AG04449 (cell line): ENCODE measurements around the gene QRSL1.

Experiments used
- CTCF ChIA-PET: fragments of 350-600 bp; formaldehyde crosslinking; extraction: SDS; loops from one replicate; lab custom pipeline; 2021; ENCODE audit warnings: antibody characterized with exemption; lab: Yijun Ruan, JAX
- POLR2A ChIA-PET: fragments of 400-600, 350-600 bp; formaldehyde crosslinking; extraction: SDS; loops from one replicate; lab custom pipeline; 2020; ENCODE audit warnings: antibody characterized with exemption, inconsistent platforms; lab: Yijun Ruan, JAX
- DNase-seq: peaks from one replicate; pipeline ENCODE4 v3.0.0-alpha.2; 2010; ENCODE audit warnings: low read depth, low spot score
- H3K4me3 ChIP-seq: 2 replicates; pipeline ENCODE4 v1.5.1; 2011; ENCODE audit warnings: low read depth, mild to moderate bottlenecking, control low read depth, low read length
- TF ChIP-seq, protein P1 (sequence below): IDR thresholded peaks from one replicate; pipeline ENCODE4 v1.5.1; 2011; ENCODE audit warnings: mild to moderate bottlenecking, moderate library complexity, low read length, control low read depth, inconsistent platforms; ENCODE audit not compliant: insufficient read depth; ENCODE audit errors: missing control alignments

QRSL1 gene

DNA sequence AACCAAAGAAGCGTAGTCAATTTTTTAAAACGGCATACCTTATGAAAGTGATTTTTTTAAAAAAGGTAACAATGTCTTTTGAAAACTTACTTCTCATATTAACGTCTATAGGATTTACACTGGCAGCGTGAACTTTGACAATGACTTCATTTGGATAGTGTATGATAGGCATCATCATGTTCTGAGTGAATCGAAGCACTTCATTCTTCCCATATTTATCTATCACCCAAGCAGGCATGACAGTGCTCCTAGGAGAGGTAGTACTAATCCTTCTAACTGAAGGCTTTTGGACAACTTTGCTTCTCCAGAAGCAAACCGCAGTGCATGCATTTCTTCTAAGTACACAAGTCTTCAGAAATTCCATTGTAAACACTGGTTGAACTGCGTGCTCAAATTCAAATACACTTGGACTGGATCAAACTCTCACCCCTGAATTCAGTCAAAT, 698 bp upstream of the QRSL1 start:
- CTCF ChIA-PET, result interaction anchor here (1.4 to 1.6 kb wide), 2 partner anchors 10 to 62 kb away, joined by 4 read pairs; no protein-coding TSS in a partner anchor
- TF ChIP-seq, protein P1, sequence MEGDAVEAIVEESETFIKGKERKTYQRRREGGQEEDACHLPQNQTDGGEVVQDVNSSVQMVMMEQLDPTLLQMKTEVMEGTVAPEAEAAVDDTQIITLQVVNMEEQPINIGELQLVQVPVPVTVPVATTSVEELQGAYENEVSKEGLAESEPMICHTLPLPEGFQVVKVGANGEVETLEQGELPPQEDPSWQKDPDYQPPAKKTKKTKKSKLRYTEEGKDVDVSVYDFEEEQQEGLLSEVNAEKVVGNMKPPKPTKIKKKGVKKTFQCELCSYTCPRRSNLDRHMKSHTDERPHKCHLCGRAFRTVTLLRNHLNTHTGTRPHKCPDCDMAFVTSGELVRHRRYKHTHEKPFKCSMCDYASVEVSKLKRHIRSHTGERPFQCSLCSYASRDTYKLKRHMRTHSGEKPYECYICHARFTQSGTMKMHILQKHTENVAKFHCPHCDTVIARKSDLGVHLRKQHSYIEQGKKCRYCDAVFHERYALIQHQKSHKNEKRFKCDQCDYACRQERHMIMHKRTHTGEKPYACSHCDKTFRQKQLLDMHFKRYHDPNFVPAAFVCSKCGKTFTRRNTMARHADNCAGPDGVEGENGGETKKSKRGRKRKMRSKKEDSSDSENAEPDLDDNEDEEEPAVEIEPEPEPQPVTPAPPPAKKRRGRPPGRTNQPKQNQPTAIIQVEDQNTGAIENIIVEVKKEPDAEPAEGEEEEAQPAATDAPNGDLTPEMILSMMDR, result no peak
- H3K4me3 ChIP-seq, result peak overlapping the region; percentile 96
- no peak for DNase-seq
- POLR2A ChIA-PET, result interaction anchor here (0.7 kb wide), 1 partner anchor 8 kb away, joined by 3 read pairs; no protein-coding TSS in a partner anchor

DNA sequence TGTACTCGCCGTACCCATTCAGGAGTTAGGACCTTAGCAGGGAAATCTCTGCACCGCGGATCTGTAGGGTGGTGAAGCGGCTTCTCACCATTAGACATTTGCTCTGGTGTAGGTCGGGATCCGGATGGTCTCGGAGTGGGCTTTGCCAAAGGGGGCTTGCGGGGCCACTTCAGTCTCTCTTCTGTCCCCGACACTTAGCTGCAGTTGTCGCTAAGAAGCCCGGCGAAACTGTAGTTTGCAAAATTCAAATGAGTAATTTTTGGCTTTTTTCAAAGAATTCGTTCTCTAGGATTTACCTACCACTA, 433 bp downstream of the QRSL1 start:
- ChIA-PET POLR2A (no interaction called here), CTCF (interaction anchor here (1.3 to 1.7 kb wide), 2 partner anchors 9 to 11 kb away, joined by 4 to 5 read pairs; no protein-coding TSS in a partner anchor)
- DNase-seq, result no peak
- peak overlapping the region; percentile 96 for H3K4me3 ChIP-seq
- TF ChIP-seq, protein P1, result no peak

DNA sequence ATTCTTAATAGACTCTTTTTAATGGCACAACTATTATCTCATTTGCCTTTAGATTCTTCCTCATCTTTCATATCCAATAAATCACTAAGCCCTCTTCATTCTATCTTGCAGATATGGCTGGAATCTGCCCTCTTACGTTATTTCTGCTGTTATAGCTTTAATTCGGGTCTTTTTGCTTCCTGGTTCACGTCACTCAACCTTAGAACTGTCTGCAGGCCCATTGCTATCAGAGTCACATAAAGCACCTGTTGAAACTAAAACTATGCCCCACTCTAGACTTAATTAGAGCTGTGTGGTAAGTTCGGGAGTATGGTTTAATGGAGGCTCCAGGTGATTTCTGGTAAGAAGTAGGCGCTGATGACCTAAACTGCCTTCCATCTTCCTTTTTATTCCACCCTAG, 988 bp downstream of the QRSL1 start:
- CTCF ChIA-PET, result interaction anchor here (1.0 to 1.7 kb wide), 3 partner anchors 10 to 296 kb away, joined by 3 to 5 read pairs (median 4); no protein-coding TSS in a partner anchor
- POLR2A ChIA-PET, result no interaction called here
- DNase-seq, result no peak
- peak overlapping the region; percentile 96 for H3K4me3 ChIP-seq
- TF ChIP-seq, protein P1, result no peak

DNA sequence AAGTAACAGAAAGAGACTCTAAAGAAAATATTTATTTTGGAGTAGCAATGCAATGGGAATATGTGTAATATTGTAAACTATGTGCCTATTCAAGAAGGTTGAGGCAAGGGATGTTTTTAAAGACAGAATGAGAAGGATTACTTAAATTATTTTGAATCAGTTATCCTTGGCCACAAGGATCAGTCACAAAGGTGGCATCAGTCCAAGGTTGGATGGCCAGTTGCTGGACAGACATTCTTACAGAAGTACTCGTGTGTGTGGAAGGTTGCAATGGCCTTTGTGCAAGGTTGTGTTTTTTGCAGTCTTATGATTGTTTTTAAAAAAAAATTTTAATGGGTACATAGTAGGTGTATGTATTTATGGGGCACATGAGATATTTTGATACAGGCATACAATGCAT, 2.0 kb downstream of the QRSL1 start:
- CTCF ChIA-PET, result no interaction called here
- POLR2A ChIA-PET, result no interaction called here
- no peak for DNase-seq
- no peak overlapping the region for H3K4me3 ChIP-seq
- TF ChIP-seq, protein P1, result no peak

DNA sequence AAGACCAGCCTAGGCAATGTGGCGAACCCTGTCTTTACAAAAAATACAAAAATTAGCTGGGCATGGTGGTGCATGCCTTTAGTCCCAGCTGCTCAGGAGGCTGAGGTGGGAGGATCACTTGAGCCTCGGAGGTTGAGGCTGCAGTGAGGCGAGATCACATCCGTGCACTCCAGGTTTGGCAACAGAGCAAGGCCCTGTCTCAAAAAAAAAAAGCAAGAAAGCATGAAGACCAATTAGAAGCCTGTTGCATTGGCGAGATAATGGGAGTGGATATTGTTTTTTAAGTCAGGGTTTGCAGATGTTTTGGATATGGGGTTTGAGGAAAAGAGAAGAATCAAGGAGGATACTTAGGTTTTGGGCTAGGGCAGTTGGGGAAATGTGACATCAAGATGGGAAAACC, 5.2 kb downstream of the QRSL1 start:
- ChIA-PET POLR2A (no interaction called here), CTCF (interaction anchor here (1.2 kb wide), 1 partner anchor 345 kb away, joined by 3 read pairs; no protein-coding TSS in a partner anchor)
- no peak overlapping the region for H3K4me3 ChIP-seq
- TF ChIP-seq, protein P1, result no peak
- DNase-seq, result no peak

GRCh38 chr6:106637051-106637716, 7.8 kb downstream of the QRSL1 start:
- ChIA-PET POLR2A (no interaction called here), CTCF (interaction anchor here (1.4 kb wide), 1 partner anchor 15 kb away, joined by 3 read pairs; no protein-coding TSS in a partner anchor)
- TF ChIP-seq, protein P1, result no peak
- no peak overlapping the region for H3K4me3 ChIP-seq
- no peak for DNase-seq
